MCF 10A (cell line): ENCODE measurements around the gene CROCC. TPM values are rescaled to one million over a fixed set of nuclear protein-coding genes. Genes with fewer than 3 reads are reported as not detected.
"Not testable (repeated sequence)": the region's sequence is repeated elsewhere in the genome, so short reads cannot be mapped to it uniquely, and the experiment has no call there.

ENCODE experiments used
- BruUV-seq: library from RNA; stranded (reverse); fragments of 400-500 nt; replicated peaks from 2 replicates; lab custom pipeline; 2021; lab: Mats Ljungman, UMichigan
- CTCF ChIA-PET: fragments of 300-600 bp; sonication (Branson Sonifier 250); formaldehyde crosslinking; extraction: SDS; loops from one replicate; lab custom pipeline; 2021; ENCODE audit warnings: antibody characterized with exemption, inconsistent platforms; lab: Yijun Ruan, JAX
- POLR2A ChIA-PET: fragments of 300-600, 350-650 bp; sonication (Branson Sonifier 250); formaldehyde crosslinking; extraction: SDS; loops from one replicate; lab custom pipeline; 2020; ENCODE audit warnings: antibody characterized with exemption, inconsistent platforms; lab: Yijun Ruan, JAX
- DNase-seq: peaks from one replicate; pipeline ENCODE4 v3.0.0-alpha.2; 2018; ENCODE audit not compliant: unreplicated experiment
- H3K27ac Mint-ChIP-seq: one replicate; pipeline ENCODE4 v1.8.0; 2022; ENCODE audit warnings: mild to moderate bottlenecking, low read depth, mixed read lengths; ENCODE audit not compliant: unreplicated experiment
- H3K27me3 Mint-ChIP-seq: one replicate; pipeline ENCODE4 v1.8.0; 2022; ENCODE audit warnings: mixed read lengths; ENCODE audit not compliant: insufficient read depth, unreplicated experiment
- H3K36me3 Mint-ChIP-seq: one replicate; pipeline ENCODE4 v1.8.0; 2022; ENCODE audit warnings: mild to moderate bottlenecking, moderate library complexity, mixed read lengths; ENCODE audit not compliant: insufficient read depth, unreplicated experiment
- H3K4me1 Mint-ChIP-seq: one replicate; pipeline ENCODE4 v1.8.0; 2022; ENCODE audit warnings: mixed read lengths; ENCODE audit not compliant: insufficient read depth, unreplicated experiment
- H3K4me3 Mint-ChIP-seq: one replicate; pipeline ENCODE4 v1.8.0; 2022; ENCODE audit warnings: mild to moderate bottlenecking, moderate library complexity, mixed read lengths; ENCODE audit not compliant: unreplicated experiment
- H3K9me3 Mint-ChIP-seq: one replicate; pipeline ENCODE4 v1.8.0; 2022; ENCODE audit warnings: mixed read lengths; ENCODE audit not compliant: unreplicated experiment
- intact Hi-C: fragments of 100-400 bp; cut with micrococcal nuclease; formaldehyde crosslinking; loops from 2 replicates; pipeline ENCODE4 v1.14.1; 2022
- total RNA-seq: library from RNA; stranded (reverse); gene quantifications from 2 replicates; pipeline ENCODE4 v1.2.3, GENCODE V29; 2022
- TF ChIP-seq, protein P1 (sequence below): fragments of 200-600 bp; IDR thresholded peaks from one replicate; pipeline ENCODE4 v1.8.0; 2022; ENCODE audit warnings: antibody characterized with exemption, mild to moderate bottlenecking; ENCODE audit not compliant: unreplicated experiment

CROCC gene
- total RNA-seq, 1 experiment from 2014 or later, result 9.6 TPM

GRCh38 chr1:16913181-16913832 is 8.4 kb upstream of the CROCC start:
- TF ChIP-seq, protein P1, sequence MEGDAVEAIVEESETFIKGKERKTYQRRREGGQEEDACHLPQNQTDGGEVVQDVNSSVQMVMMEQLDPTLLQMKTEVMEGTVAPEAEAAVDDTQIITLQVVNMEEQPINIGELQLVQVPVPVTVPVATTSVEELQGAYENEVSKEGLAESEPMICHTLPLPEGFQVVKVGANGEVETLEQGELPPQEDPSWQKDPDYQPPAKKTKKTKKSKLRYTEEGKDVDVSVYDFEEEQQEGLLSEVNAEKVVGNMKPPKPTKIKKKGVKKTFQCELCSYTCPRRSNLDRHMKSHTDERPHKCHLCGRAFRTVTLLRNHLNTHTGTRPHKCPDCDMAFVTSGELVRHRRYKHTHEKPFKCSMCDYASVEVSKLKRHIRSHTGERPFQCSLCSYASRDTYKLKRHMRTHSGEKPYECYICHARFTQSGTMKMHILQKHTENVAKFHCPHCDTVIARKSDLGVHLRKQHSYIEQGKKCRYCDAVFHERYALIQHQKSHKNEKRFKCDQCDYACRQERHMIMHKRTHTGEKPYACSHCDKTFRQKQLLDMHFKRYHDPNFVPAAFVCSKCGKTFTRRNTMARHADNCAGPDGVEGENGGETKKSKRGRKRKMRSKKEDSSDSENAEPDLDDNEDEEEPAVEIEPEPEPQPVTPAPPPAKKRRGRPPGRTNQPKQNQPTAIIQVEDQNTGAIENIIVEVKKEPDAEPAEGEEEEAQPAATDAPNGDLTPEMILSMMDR, result no peak
- H3K4me1 Mint-ChIP-seq, result peaks cover 18% of the 10 kb centered on the region
- no peaks in the 10 kb centered on the region for H3K27me3 Mint-ChIP-seq
- ChIA-PET CTCF (interaction anchor here (0.7 kb wide), 1 partner anchor 202 kb away, joined by 3 read pairs; no protein-coding TSS in a partner anchor), POLR2A (interaction anchor here (2.8 to 3.0 kb wide), 2 partner anchors 8 to 12 kb away, joined by 17 to 24 read pairs; no protein-coding TSS in a partner anchor)
- BruUV-seq, result no TSS peak
- no peak overlapping the region for H3K27ac Mint-ChIP-seq
- no peak for DNase-seq
- H3K4me3 Mint-ChIP-seq, result peak overlapping the region; percentile 77
- no peaks in the 10 kb centered on the region for H3K9me3 Mint-ChIP-seq
- intact Hi-C loops, result loop anchor here (5.0 kb wide), 1 partner anchor 134 kb away; no protein-coding TSS in a partner anchor
- no peaks in the 10 kb centered on the region for H3K36me3 Mint-ChIP-seq

DNA sequence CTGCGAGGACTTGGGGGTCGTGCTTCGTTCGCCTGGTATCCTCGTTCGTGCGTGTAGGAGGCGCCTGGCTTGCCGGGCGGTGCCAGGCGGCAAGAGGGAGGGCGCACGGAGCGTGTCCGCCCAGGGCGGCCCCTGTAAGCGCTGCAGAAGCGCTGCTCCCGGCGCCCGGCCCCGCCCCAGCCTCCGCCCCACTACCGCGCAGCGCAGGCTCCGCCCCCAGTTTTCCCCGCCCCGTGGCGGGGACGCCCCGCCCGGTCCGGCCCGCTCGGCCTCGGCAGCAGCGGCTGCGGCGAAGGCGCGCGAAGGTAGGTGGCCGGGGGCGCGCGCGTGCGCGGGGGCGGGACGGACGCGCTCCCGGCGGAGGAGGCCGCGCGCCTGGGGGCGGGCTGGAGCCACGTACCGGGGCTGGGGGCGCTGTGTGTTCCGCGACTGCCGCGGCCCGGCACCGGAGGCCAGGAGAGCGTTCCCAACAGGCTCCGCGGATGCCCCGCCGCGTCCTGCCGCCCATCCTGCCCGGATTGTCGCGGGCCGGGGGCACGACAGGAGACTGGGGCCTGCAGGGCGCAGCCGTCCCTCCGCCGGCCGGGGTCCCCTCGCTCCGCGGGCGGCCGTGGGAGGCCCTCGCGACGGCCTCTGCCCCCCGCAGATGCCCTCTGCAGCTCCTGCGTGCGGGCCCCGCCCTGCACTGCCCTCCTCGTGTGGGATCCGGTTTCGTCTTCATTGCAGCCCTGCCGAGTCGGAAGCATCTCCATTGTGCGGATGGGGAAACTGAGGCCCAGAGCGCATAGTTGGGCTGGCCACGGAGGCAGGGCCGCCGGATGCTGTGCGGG is 7.7 kb upstream of the CROCC start:
- POLR2A ChIA-PET, result interaction anchor here (0.6 to 3.0 kb wide), 4 partner anchors 9 to 271 kb away, joined by 3 to 24 read pairs (median 10); no protein-coding TSS in a partner anchor
- Mint-ChIP-seq H3K27me3 (no peaks in the 10 kb centered on the region), H3K9me3 (no peaks in the 10 kb centered on the region), H3K4me3 (peak overlapping the region; percentile 77), H3K4me1 (peaks cover 18% of the 10 kb centered on the region), H3K36me3 (no peaks in the 10 kb centered on the region), H3K27ac (peak overlapping the region; percentile 80)
- peak; percentile 89 for DNase-seq
- intact Hi-C loops, result loop anchor here (5.0 kb wide), 1 partner anchor 133 kb away; no protein-coding TSS in a partner anchor
- CTCF ChIA-PET, result interaction anchor here (0.7 kb wide), 2 partner anchors 203 to 293 kb away, joined by 3 read pairs; no protein-coding TSS in a partner anchor
- no TSS peak for BruUV-seq
- TF ChIP-seq, protein P1, result peak; percentile 10

- H3K27me3 Mint-ChIP-seq, H3K36me3 Mint-ChIP-seq, DNase-seq, H3K9me3 Mint-ChIP-seq: not testable (repeated sequence)
- intact Hi-C loops, result loop anchor here (5.0 kb wide), 1 partner anchor 132 kb away; no protein-coding TSS in a partner anchor
- H3K4me3 Mint-ChIP-seq, result peak overlapping the region; percentile 77
- peaks cover 13% of the 10 kb centered on the region for H3K4me1 Mint-ChIP-seq
- H3K27ac Mint-ChIP-seq, result peak overlapping the region; percentile 80
- TSS peak; percentile 33 for BruUV-seq
- CTCF ChIA-PET, result interaction anchor here (0.6 to 1.1 kb wide), 5 partner anchors 10 to 294 kb away, joined by 3 to 8 read pairs (median 4); no protein-coding TSS in a partner anchor
- POLR2A ChIA-PET, result interaction anchor here (0.6 to 3.0 kb wide), 5 partner anchors 9 to 299 kb away, joined by 3 to 24 read pairs (median 4); no protein-coding TSS in a partner anchor
Observed at GRCh38 chr1:16914928-16915626, 6.7 kb upstream of the CROCC start.

DNA sequence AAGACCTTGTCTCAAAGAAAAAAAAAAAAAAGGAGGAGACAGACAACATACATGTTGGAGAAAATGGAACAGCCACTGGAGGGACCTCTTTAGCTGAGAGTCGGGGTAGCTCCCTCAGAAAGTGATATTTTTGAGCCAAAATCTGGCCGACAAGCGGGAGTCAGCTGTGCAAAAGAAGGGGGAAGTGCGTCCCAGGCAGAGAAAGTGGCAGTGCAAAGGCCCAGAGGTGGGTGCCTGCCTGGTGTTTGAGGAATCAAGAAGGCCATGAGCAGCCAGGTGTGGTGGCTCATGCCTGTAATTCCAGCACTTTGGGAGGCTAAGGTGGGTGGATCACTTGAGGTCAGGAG is 6.1 kb upstream of the CROCC start:
- intact Hi-C loops, result no loop called here
- ChIA-PET POLR2A (interaction anchor here (0.6 to 3.0 kb wide), 3 partner anchors 10 to 299 kb away, joined by 4 to 24 read pairs (median 17); no protein-coding TSS in a partner anchor), CTCF (interaction anchor here (0.6 to 1.1 kb wide), 4 partner anchors 9 to 139 kb away, joined by 3 to 8 read pairs (median 4); no protein-coding TSS in a partner anchor)
- H3K4me3 Mint-ChIP-seq, result peak overlapping the region; percentile 77
- DNase-seq, result no peak
- no peaks in the 10 kb centered on the region for H3K36me3 Mint-ChIP-seq
- no peaks in the 10 kb centered on the region for H3K27me3 Mint-ChIP-seq
- no peak overlapping the region for H3K27ac Mint-ChIP-seq
- TF ChIP-seq, protein P1, result no peak
- no TSS peak for BruUV-seq
- H3K9me3 Mint-ChIP-seq, result no peaks in the 10 kb centered on the region
- H3K4me1 Mint-ChIP-seq, result peaks cover 12% of the 10 kb centered on the region

DNA sequence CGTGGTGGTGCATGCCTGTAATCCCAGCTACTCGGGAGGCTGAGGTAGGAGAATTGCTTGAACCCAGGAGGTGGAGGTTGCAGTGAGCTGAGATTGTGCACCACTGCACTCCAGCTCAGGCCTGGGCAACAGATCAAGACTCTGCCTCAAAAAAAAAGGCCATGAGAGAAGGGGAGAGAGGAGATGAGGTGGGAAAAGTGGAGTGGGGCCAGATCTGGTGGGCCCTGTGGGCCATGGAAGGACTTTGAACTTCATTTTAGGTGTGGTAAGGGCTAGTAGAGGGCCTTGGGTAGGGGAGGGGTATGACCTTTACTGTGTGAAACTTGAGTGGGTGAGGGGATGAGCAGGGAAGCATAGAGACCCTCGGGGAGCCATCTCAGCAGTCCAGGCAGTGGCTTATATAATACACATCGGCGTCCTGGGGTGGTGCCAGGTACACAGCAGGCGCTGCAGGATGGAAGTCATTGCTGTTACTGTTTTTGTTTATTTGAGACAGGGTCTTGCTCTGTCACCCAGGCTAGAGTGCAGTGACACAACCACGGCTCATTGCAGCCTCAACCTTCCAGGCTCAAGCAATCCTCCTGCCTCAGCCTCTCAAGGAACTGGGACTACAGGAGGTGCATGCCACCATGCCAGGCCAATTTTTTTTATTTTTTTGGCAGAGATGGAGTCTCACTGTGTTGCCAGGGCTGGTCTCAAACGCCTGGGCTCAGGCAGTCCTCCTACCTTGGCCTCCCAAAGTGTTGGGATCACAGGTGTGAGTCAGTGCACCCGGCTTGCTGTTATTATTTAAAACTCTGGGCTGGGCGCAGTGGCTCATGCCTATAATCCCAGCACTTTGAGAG is 5.5 kb upstream of the CROCC start:
- Mint-ChIP-seq H3K27ac (peak overlapping the region; percentile 14), H3K4me1 (peaks cover 14% of the 10 kb centered on the region)
- intact Hi-C loops, H3K27me3 Mint-ChIP-seq, H3K4me3 Mint-ChIP-seq, H3K9me3 Mint-ChIP-seq, DNase-seq, H3K36me3 Mint-ChIP-seq, BruUV-seq: not testable (repeated sequence)
- POLR2A ChIA-PET, result interaction anchor here (0.6 to 2.8 kb wide), 2 partner anchors 11 to 300 kb away, joined by 4 to 24 read pairs; no protein-coding TSS in a partner anchor
- CTCF ChIA-PET, result interaction anchor here (0.6 to 1.1 kb wide), 2 partner anchors 9 to 139 kb away, joined by 3 to 8 read pairs; no protein-coding TSS in a partner anchor
